Stimulated activated CD8-positive, alpha-beta memory T cell treated with anti-CD3 and anti-CD28 coated beads, Interleukin-7, amount 100 ng/mL, for 1 hour (primary cell): Measurements from ENCODE around the gene NUP210.
A peak's percentile ranks its signal among the peaks of the same experiment; 100 is the strongest.
"Not testable (repeated sequence)": the region's sequence is repeated elsewhere in the genome, so short reads cannot be mapped to it uniquely, and the experiment has no call there.

Experiments
- DNase-seq, 2 donors: peaks; one replicate each; pipeline ENCODE4 v3.0.0-alpha.2; 2020; ENCODE audit warnings: low read depth in 2 of 2

The NUP210 gene

DNA sequence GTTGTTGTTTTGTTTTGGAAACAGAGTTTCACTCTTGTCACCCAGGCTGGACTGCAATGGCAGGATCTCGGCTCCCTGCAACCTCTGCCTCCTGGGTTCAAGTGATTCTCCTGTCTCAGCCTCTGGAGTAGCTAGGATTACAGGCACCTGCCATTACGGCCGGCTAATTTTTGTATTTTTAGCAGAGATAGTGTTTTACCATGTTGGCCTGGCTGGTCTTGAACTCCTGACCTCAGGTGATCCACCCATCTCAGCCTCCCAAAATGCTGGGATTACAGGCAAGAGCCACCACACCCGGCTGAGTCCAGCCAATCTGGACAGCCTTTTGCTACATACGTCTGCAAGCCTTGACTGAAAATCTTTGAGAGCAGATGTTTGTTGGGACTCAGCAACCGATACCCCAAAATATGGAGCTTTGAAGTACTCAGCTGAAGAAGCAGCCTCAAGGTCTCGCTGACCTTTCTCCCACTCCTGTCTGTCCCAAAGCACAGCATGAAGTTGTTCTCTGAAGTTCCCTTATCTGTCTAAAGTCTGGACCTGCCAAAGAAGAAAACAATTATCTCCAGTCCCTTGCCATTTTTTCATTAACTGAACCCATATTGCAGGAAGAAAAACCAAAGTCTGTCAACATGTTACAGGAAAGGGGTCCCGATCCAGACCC lies 9.6 kb upstream of the NUP210 start:
- DNase-seq: no peak

DNA sequence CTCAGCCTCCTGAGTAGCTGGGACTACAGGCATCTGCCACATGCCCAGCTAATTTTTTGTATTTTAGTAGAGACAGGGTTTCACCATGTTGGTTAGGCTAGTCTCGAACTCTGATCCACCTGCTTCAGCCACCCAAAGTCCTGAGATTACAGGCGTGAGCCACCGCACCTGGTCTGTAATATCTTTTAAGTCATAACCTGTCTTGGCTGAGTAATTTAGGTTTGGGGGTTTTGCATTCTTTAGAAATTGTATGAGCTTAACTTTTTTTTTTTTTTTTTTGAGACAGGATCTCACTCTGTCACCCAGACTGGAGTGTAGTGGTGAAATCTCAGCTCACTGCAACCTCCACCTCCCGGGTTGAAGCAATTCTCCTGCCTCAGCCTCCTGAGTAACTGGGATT lies 8.6 kb upstream of the NUP210 start:
- DNase-seq: not testable (repeated sequence)

DNA sequence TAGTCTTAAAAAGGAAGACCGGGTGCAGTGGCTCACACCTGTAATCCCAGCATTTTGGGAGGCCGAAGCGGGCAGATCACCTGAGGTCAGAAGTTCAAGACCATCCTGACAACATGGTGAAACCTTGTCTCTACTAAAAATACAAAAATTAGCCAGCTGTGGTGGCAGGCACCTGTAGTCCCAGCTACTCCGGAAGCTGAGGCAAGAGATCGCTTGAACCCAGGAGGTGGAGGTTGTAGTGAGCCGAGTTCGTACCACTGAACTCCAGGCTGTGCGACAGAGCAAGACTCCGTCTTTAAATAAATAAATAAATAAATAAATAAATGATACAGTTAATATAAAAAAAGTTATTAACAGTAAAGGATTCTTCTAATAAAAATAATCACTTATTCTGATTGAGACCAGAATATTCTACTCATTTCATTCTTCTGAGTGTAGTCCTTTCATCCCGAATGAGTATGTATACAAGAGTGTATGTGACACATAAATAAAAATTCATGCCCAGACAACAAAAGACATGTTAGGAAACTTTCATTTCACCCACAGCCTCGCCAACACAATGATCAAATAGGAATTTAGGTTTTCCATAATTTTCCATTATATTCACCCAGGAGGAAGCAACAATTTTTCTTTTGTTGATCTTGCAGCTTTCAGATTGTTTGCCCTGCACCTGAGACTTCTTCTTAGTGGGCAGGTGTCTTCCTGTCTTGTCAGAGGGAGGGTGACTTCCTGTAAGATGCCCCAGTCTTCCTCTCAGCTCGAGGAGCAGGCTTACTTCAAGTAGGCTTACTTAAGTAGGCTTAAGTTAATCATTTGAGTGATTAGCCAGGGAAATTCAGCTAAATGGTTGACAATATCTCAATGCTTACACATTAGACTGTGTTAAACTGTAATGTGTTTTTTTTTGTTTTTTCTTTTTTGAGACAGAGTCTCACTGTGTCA lies 7.8 kb upstream of the NUP210 start:
- no peak for DNase-seq

DNA sequence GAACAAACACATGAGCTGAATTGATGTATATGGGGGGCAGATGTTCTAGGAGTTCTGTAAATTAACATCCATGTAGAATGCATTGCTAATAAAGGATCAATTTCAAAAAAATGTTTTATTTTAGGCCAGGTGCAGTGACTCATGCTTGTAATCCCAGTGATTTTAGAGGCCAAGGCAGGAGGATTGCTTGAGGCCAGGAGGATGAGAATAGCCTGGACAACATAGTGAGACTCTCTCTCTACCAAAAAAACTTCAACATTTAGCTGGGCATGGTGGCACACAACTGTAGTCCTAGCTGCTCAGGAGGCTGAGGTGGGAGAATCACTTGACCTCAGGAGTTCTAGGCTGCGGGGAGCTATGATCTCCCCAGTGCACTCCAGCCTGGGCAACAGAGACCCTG lies 6.5 kb upstream of the NUP210 start:
- DNase-seq: no peak

DNA sequence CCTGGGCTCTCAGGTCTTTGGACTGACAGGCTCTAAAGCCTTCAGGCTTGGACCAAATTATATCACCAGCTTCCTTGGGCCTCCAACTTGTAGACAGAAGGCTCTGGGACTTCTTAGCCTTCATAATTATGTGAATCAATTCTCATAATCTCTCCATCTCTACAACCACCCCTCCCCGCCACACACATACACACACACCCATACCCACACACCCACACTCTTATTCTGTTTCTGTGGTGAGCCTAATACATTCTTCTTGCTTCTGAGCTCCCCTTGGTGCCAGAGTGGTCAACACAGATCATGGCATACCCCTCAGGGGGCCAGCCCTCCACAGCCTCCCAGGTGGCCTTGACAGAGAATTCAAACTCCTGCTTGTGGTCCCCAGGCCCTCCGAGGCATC lies 5.6 kb upstream of the NUP210 start:
- no peak for DNase-seq

DNA sequence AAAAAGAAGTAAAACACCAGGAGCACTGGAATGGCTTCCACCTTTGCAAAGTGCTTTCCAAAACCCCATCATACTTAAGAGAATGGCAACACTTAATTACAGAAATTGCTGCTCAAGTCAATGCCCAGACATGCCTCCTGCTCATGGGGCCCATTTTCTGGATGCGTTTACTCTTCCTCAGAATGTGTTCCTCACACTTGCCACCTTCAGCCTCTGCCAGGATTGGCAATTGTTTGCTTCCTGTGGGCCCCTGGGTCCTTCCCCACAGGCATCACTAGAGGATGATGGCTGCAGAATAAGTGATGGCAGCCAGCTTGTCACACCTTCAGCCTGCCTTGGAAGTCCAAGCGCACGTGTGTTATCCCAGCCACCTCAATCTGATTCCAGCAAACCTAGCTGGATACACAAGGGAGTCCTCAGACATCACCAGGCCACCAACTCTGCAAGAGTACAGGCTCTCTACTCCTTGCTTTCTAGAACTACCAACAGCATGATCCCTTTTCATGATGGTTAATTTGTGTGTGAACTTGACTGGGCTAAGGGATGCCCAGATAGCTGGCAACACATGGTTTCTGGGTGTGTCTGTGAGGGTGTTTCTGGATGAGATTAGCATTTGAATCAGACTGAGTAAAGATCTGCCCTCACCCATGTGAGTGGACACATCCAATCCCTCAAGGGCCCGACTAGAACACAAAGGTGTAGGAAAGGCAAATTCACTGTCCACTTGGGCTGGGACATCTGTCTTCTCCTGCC lies 4.9 kb upstream of the NUP210 start:
- DNase-seq: no peak

DNA sequence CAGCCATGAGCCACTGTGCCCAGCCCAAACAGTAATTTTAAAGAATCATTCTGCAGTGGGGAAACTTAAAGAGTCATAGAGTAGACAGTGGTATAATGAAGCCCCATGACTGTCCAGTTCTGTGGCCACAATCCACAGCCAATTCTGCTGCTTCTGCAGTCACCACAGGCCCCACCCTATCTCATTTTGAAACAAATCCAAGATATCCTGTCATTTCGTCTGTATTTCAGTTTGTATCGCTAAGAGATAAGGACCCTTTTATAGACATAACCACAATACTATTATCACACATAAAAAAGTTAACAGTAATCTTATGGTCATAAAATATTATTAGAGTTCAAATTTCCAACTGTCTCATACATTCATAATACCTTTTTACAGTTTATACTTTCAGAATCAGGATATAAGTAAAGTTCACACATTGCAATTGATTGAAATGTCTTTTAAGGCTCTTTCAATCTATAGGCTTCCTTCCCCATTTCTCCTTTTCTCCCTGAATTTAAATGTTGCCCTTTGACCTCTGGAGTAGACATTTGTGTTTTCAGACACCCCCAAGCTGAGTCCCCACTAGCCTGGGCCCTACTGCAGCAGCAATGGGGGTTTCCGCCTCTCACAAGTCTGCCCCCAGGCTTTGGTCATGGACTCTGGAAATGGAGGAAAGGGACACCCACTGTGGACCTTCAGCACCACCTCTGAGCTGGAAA lies 4.2 kb upstream of the NUP210 start:
- DNase-seq: no peak

DNA sequence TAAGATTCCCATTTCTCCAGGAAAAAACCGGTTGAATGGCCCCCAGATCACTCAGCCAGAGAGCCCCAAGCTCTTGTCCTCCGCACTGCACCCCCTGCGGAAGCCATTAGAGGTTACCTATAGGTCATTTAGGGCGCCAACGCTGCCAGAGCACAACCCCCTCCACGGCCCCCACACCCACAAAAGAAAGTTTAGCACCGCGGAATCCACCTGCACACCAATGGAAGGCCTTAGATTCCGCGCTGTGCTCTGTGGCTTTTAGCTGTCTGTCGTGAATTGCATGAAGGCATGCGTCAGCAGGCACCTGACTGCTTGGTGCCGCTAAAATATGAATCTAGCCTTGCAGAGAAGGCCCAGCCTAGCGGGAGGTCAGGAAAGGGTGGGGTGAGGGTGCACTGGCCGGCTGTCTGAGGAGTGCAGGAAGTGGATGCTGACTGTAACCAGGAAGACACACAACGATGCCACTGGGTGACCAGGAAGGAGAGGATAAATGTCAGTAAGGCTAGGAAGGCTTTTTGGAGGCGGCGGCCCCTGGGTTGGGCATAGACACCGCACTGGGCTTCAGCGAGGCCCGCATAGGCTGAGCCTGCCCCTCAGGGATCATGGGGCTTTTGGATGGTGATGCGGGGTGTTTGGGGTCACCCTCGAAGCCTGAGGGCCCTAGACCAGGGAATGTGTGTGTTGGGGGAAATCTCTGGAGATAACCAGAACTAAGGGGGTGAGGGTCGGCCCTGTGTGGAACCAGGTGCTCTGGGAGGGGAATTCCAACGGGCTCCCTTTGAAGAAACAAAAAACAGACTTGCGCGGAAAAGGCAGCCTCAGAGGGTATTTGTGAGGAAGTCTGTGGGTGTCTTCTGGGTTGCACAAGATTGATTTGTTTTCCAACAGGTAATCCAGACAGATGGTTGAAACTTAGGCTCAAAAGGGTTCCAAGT lies 976 bp upstream of the NUP210 start:
- peak; percentile 35 to 53 for DNase-seq

DNA sequence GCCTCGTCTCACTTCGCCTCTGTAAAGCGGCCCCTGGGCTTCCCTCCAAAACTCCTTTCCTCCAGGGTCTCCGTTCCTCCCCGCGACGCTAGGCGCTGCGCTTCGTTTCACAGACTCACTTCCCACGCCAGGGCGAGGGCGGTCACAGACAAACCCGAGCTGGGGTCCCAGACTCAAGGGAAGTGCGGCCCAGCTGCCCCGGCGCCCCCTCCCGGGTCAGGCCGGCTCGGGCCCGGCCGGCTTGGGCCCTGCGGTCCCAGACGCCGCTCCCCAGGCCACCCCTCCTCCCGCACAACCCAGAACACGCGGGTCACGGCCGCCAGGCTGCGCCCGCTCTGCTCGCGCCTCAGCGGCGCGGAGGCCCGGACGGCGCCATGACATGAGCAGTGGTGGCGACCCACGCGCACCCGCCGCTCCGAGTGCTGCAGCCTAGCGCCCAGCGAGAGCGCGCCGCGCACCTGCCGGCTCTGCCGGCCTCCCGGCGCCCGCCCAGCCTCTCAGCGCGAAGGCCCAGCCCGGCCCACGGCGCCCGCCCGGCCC lies 547 bp downstream of the NUP210 start:
- peak; percentile 31 to 32 for DNase-seq

DNA sequence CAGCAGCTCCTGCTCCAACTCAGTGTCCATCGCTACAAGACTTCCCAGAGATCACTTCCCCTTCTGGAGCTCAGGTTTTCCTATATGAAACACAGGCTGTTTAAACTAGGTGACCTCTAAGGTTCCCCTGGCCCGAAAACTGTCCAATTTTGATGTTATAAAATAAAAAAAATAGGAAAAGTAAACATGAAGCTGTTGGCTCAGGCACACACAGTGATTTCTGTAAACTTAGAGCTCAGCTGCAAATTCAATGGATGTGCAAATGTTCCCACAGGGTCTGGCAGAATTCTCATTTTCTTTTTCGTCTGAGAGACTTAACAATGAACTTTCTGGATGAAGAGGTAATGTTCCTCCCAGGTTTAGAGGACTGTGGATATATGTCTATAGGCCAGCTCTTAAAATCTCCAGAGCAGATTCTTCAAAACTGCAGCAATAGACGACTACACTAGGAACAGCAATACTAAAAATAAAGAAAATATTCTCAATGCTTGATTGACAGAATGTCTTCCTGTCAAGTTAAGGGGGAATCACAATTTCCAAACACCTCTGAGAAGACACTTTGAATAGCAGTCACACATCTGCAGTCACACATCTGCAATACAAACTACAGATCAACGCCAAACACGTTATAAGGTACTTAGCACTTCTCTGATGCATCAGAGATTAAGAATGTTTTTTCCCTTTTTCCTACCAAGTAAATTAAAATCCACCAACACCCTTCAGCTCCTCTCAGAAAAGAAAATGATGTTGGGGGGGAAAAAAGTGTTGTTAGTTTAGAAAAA lies 2.8 kb downstream of the NUP210 start:
- DNase-seq: no peak

DNA sequence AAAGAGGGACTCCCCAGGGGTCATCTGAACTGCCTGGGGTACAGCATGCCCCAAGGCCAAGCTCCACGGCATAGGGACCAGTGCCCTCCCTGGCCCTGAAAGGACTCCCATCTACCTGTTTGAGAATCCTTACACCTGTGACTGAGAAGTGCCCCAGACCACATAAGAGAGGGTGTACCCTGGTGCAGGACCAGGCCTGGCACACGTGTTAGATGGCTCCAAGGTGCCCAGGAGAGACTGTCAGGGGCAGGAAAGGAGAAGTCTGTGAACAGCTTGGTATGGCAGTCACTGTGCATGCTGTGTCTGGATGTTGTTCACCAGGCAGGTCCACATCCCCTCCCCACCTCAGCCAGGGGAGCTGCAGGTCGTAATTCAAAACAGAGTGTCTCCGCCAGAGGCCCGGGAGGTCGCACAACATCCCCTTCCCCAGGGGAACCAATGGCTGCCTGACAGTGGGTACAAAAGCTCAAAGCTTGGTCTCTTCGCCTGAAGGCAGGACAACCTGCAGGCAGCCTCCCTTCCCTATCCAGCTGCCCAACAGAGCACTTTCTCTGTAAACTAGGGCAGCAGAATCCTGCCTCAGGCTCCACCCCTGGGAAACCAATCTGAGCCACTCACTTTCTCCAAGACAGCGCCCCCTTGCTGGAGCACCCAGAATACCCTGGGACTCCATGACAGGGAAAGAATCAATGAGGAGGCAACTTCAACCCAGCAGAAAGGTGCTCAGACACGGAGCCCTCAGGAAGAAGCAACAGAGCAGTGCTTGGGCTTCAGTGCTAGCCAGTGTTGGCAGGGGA lies 3.9 kb downstream of the NUP210 start:
- no peak for DNase-seq

DNA sequence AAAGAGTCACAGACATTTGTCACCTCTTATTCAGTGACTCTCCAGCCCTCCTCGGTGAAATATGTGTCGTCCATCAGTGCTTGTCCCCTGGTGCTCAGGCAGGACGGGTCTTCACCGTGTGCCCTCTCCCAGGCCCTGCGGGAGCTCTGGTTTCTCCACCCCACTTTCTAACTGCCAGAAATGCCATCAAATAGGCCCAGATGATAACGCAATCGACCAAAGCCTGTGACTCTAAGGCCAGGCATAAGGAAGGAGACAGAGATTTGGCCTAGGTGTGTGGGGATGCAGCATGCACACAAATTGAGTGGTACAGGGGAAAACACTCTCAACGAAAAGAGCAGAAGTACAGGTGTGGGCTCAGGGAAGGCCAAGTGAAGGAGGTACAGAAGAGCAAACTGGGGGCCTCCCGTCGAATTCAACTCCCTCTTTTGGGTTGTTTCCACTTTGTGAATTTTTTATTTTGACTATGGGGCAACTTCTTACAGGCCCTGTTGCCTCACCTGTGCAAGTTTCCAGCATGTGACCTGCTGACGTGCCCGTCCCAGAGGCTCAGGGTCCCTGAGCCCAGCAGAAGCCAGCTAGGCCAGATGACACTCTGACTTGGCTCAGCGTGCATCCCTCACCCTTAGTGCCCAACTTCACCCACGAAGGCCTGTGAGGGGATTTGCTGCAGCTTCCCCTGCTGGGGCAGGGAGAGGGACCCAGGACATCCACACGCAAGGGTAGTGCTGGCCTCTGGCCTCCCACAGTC lies 4.7 kb downstream of the NUP210 start:
- DNase-seq: no peak

DNA sequence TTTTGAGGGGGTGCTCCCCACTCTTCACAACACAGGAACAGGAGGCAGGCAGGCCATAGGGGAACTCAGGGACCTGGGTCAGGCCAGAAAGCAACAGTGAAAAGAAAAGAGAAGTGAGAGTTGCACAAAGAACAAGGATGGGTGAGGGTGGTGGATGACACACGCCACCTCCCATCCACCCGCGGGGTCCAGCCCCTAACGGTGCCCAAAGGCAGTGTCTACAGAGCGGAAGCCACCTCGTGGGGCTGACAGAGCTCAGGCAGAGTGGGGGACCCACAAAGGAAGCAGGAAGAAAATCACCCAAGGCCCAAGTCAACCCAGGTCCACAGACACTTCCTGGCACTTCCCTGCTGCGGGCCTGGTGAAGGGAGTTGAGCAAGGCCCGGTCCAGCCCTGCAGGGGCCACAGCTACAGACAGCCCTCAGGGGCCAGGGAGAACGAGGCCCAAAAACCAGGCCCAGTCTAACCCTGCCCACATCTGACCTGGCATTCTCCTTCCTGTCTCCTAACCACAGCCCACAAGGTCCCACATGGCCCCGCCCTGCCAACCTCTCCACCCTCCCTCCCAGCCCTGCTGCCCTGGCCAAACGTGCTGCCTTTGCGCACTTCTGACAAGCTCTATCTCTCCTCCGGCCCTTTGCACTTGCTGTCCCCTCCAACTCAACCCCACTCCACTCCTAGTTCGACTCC lies 5.9 kb downstream of the NUP210 start:
- peak; percentile 43 to 52 for DNase-seq

DNA sequence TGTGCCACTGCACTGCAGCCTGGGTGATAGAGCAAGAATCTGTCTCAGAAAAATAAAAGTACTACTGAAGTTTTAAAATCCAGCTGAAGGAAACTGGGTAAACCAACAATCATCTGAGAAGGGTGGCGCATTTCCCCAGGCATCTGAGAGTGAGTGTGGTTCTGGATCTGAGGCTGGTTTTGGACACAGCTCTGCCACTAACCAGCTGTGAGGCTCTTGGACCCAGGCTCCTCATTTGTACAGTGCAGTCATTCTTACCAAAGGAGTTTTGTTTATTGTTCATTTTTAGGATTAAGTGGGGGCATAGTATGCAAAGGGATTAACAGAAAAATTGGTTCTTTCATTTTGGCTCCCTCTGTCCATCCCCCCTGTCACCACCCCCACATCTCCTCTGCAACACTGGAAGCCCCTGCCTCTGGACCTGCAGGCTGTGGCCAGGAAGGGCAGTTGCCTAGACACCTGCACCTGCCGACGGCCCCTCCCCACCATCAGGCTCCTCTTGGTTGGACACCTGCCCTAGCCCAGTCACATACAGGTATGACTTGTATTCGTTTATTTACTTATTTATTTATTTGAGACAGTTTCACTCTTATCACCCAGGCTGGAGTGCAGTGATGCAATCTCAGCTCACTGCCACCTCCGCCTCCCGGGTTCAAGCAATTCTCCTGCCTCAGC lies 8.8 kb downstream of the NUP210 start:
- no peak for DNase-seq

DNA sequence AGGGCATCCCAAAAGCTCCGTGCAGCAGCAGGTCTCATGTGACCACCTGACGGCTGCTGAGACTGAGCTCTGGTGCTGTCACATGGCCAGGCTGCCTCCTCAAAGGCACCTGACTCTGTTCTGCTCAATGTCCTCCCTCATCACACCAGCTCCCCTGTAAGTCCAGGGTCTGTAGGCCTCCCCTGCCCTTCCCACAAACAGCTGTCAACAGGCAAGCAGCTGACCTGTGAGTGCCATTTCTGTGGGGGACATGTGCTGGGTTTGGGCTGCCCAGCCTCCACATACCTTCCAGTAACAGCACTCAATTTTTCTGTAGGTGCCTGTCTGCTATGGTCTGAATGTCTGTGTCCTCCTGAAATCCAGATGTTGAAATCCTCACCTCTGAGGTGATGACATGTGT lies 11.2 kb downstream of the NUP210 start:
- DNase-seq: no peak

DNA sequence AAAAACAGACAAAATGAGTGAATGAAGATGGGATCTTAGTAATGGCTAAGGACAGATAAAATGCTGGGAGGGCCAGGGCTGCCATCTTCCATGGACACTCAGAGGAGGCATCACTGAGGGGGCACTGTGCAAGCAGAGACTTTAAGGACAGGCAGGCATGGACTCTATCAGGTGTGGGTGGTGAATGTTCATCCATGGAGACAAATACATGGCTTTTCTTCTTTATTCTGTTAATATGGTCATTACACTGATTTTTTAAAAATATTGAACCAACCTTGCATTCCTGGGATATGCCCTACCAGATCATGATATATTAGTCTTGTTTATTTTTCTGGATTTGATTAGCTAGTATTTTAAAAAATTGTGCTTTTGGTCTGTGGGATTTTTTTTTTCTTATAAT lies 12.2 kb downstream of the NUP210 start:
- DNase-seq: no peak

DNA sequence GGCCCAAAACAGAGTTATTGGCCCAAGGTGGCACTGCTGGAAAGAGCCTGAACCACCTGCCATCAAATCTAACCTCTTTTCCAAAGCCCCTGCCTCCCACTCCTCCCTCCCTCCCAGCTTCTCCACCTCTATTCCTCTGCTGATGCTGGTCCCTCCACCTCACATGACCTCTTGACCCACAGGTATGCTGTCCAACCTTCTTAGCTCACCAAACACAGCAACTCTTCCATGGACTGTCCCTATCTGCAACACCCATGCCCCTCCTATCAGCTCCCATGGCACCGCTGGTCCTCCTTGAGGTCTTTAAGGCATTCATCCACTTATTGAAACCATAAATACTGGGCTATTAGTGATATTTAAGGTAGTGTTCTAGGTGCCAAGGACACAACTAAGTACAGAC lies 12.6 kb downstream of the NUP210 start:
- no peak for DNase-seq
